Kidney (tissue), 14 donors: Measurements from ENCODE around the gene BRD7. TPM values are rescaled to one million over a fixed set of nuclear protein-coding genes. Genes with fewer than 3 reads are reported as not detected.
A peak's percentile ranks its signal among the peaks of the same experiment; 100 is the strongest.

Experiments
- DNase-seq, 5 donors: peaks; one replicate each; pipeline ENCODE4 v3.0.0-alpha.2; 2013 to 2020
- FAIRE-seq: peaks from 2 replicates; lab custom pipeline; 2012; peaks lifted over from hg19 to GRCh38; lab: Jason Lieb, UNC
- H3K27ac ChIP-seq, 2 donors: one replicate each; pipeline ENCODE4 v1.7.0; 2013; ENCODE audit warnings: low read depth in 2 of 2, low read length in 2 of 2, inconsistent platforms in 1 of 2
- H3K27me3 ChIP-seq: one replicate; pipeline ENCODE4 v1.7.1; 2013; ENCODE audit warnings: low read length, inconsistent platforms; ENCODE audit not compliant: control insufficient read depth, insufficient read depth
- H3K36me3 ChIP-seq, 3 donors: one replicate each; pipeline versions ENCODE4 v1.7.0 to v1.7.1; 2013; ENCODE audit warnings: low read length in 3 of 3, control low read depth in 1 of 3, inconsistent platforms in 1 of 3; ENCODE audit not compliant: insufficient read depth in 3 of 3, control insufficient read depth in 2 of 3
- H3K4me1 ChIP-seq, 3 donors: one replicate each; pipeline versions ENCODE4 v1.7.0 to v1.7.1; 2013; ENCODE audit warnings: low read length in 3 of 3, inconsistent platforms in 1 of 3, low read depth in 1 of 3; ENCODE audit not compliant: control insufficient read depth in 2 of 3, insufficient read depth in 2 of 3
- H3K4me3 ChIP-seq, 3 donors: one replicate each; pipeline versions ENCODE4 v1.7.0 to v1.8.1; 2013; ENCODE audit warnings: low read length in 3 of 3, control low read depth in 1 of 3, inconsistent platforms in 1 of 3
- H3K9ac ChIP-seq, 3 donors: one replicate each; pipeline versions ENCODE4 v1.7.0 to v1.7.1; 2013; ENCODE audit warnings: low read length in 3 of 3, control low read depth in 1 of 3, inconsistent platforms in 1 of 3
- H3K9me3 ChIP-seq, 3 donors: one replicate each; pipeline versions ENCODE4 v1.7.0 to v1.7.1; 2013; ENCODE audit warnings: low read length in 3 of 3, control low read depth in 1 of 3, inconsistent platforms in 1 of 3; ENCODE audit not compliant: control insufficient read depth in 2 of 3, insufficient read depth in 1 of 3
- CTCF ChIP-seq: IDR thresholded peaks from 3 replicates; pipeline ENCODE4 v1.5.1; 2012; ENCODE audit warnings: mild to moderate bottlenecking, moderate library complexity, borderline replicate concordance; ENCODE audit not compliant: insufficient read depth; ENCODE audit errors: extremely low read depth
- intact Hi-C: fragments of 100-400 bp; cut with DNase I; formaldehyde crosslinking; loops from one replicate; pipeline ENCODE4 v1.11.1; 2022
- polyA plus RNA-seq: library from polyadenylated mRNA; stranded (reverse); fragments of 350-450 nt; fragmentation: Illumina TruSeq; extraction: RNeasy Lipid Tissue Mini Kit (QIAGEN cat#74804); gene quantifications from one replicate; pipeline ENCODE4 v1.2.3, GENCODE V29; 2014; ENCODE audit warnings: low read depth, low replicate concordance; ENCODE audit not compliant: insufficient read depth
- total RNA-seq: library from RNA; stranded (reverse); fragmentation: NEBNext Ultra II Directional; extraction: Animal tissue kit (Norgen Biotek cat#: 25700); gene quantifications from one replicate; pipeline ENCODE4 v1.2.1, GENCODE V29; 2021
- donor health status: control.
- donor health status: control.
- donor health status: control.
- donor health status: control.
- donor health status: control.
- donor health status: DM: yes; HTN: yes; CAD: no.
- donor health status: Normal renal cell carcinoma (clear cell type).

Gene BRD7
- total and polyA plus RNA-seq, 2 donors from 2014 or later: 44.1 to 68.0 TPM

GRCh38 chr16:50314665-50315064, 54.1 kb downstream of the BRD7 start:
- Histone ChIP-seq H3K4me3 (no peak overlapping the region), H3K4me1 (peaks cover 0 to 3% (median 2%) of the 10 kb centered on the region in 3 donors), H3K9ac (no peak overlapping the region), H3K36me3 (peaks cover 3 to 27% (median 18%) of the 10 kb centered on the region in 3 donors), H3K9me3 (no peaks in the 10 kb centered on the region), H3K27ac (no peak overlapping the region), H3K27me3 (no peaks in the 10 kb centered on the region)
- intact Hi-C loops: no loop called here
- no peak for TF ChIP-seq CTCF
- DNase-seq (no peak), FAIRE-seq (no peak)

DNA sequence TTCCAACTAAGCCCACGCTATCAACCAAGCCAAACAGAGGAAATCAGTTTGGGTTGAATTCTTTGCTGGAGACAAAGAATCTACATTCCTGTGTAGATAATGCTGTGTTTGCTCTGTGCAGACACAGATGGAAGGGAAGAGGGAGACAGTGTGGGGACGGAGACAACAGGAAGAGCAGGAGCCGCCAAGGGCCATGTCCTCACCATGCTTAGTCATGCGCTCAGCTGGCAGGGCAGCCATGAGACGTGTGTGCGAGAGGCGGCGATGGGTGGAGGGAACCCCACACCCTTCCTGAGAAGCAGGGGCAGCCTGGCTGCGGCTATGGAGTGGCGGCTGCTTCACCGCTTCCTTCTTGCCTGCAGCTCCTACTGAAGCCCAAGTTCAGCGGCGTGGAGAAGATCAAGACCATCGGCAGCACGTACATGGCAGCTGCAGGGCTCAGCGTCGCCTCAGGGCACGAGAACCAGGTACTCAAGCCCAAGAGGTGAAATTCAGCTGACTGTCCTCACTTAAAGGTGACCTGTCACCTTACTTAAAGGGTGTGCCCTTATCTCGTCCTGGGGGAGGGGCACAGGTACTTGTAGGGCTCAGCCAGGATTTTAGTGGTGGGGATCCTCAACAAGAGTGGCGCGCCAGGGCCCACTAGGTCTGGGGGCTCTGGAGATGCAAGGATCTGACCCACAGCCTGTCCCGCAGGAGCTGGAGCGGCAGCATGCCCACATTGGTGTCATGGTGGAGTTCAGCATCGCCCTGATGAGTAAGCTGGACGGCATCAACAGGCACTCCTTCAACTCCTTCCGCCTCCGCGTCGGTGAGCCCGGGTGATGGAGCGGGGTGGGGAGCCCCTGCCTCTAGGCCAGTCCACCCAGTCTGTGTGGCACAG, 55.0 kb downstream of the BRD7 start:
- FAIRE-seq (no peak), DNase-seq (peak in 2 of 5 donors; percentile 35 to 81)
- Histone ChIP-seq H3K9me3 (no peaks in the 10 kb centered on the region), H3K27me3 (no peaks in the 10 kb centered on the region), H3K9ac (no peak overlapping the region), H3K27ac (no peak overlapping the region), H3K4me3 (no peak overlapping the region), H3K4me1 (peaks cover 0 to 3% (median 2%) of the 10 kb centered on the region in 3 donors), H3K36me3 (peaks cover 0 to 26% (median 16%) of the 10 kb centered on the region in 3 donors)
- TF ChIP-seq CTCF: no peak
- intact Hi-C loops: no loop called here

- H3K27ac ChIP-seq: no peak overlapping the region
- H3K9ac ChIP-seq: no peak overlapping the region
- H3K36me3 ChIP-seq: peaks cover 0 to 18% (median 14%) of the 10 kb centered on the region in 3 donors
- no peak overlapping the region for H3K4me3 ChIP-seq
- H3K4me1 ChIP-seq: peaks cover 0 to 2% (median 0%) of the 10 kb centered on the region in 3 donors
- H3K9me3 ChIP-seq: no peaks in the 10 kb centered on the region
- FAIRE-seq: no peak
- DNase-seq: peak in 2 of 5 donors; percentile 39 to 71
- no peaks in the 10 kb centered on the region for H3K27me3 ChIP-seq
- no peak for TF ChIP-seq CTCF
- intact Hi-C loops: no loop called here
Measured at GRCh38 chr16:50311891-50312501, 56.8 kb downstream of the BRD7 start.
